ENCODE data around the gene SCLY.
A peak's percentile ranks its signal among the peaks of the same experiment; 100 is the strongest.
"Not testable (repeated sequence)": the region's sequence is repeated elsewhere in the genome, so short reads cannot be mapped to it uniquely, and the experiment has no call there.

Gene SCLY

GRCh38 chr2:238114851-238115660 lies 54.3 kb downstream of the SCLY start:
- DNase-seq = no peak

- not testable (repeated sequence) for DNase-seq
These were observed 54.9 kb downstream of the SCLY start for GRCh38 chr2:238115709-238116108.

GRCh38 chr2:238116298-238117198 lies 55.7 kb downstream of the SCLY start:
- DNase-seq = no peak

- DNase-seq = no peak
These were observed 56.7 kb downstream of the SCLY start for GRCh38 chr2:238117199-238118154.

GRCh38 chr2:238119756-238120462 lies 59.1 kb downstream of the SCLY start:
- DNase-seq = no peak

GRCh38 chr2:238120463-238121298 lies 59.9 kb downstream of the SCLY start:
- DNase-seq = no peak

- no peak for DNase-seq
These were observed 60.9 kb downstream of the SCLY start for GRCh38 chr2:238121511-238122286.

- DNase-seq = no peak
These were observed 61.8 kb downstream of the SCLY start for GRCh38 chr2:238122287-238123217.

- no peak for DNase-seq
These were observed 62.6 kb downstream of the SCLY start for GRCh38 chr2:238123218-238123971.

GRCh38 chr2:238123991-238124470 lies 63.2 kb downstream of the SCLY start:
- no peak for DNase-seq

- DNase-seq = no peak
These were observed 63.8 kb downstream of the SCLY start for GRCh38 chr2:238124488-238125126.

- DNase-seq = no peak
These were observed 64.5 kb downstream of the SCLY start for GRCh38 chr2:238125127-238125885.

GRCh38 chr2:238126338-238126737 lies 65.5 kb downstream of the SCLY start:
- no peak for DNase-seq

GRCh38 chr2:238126775-238127164 lies 66.0 kb downstream of the SCLY start:
- DNase-seq = no peak

GRCh38 chr2:238127165-238128060 lies 66.6 kb downstream of the SCLY start:
- peak; percentile 64 for DNase-seq

GRCh38 chr2:238128061-238128440 lies 67.2 kb downstream of the SCLY start:
- no peak for DNase-seq

Data from femur (tissue), 1 donor.